Esophagus (tissue), 2 donors: ENCODE data around the gene ABI3BP. TPM values are rescaled to one million over a fixed set of nuclear protein-coding genes. Genes with fewer than 3 reads are reported as not detected.

Experiments
- H3K27ac ChIP-seq, 2 donors: one replicate each; pipeline ENCODE4 v1.5.1; 2013; ENCODE audit warnings: low read depth in 2 of 2, mild to moderate bottlenecking in 2 of 2, inconsistent platforms in 1 of 2, low read length in 1 of 2, moderate library complexity in 1 of 2
- H3K27me3 ChIP-seq, 2 donors: one replicate each; pipeline ENCODE4 v1.6.1; 2013; ENCODE audit warnings: low read length in 2 of 2, control low read depth in 1 of 2, mild to moderate bottlenecking in 1 of 2; ENCODE audit not compliant: insufficient read depth in 2 of 2, control insufficient read depth in 1 of 2
- H3K36me3 ChIP-seq, 2 donors: one replicate each; pipeline ENCODE4 v1.6.1; 2013; ENCODE audit warnings: low read length in 1 of 2; ENCODE audit not compliant: control insufficient read depth in 2 of 2, insufficient read depth in 2 of 2
- H3K4me1 ChIP-seq, 2 donors: one replicate each; pipeline ENCODE4 v1.6.1; 2013; ENCODE audit warnings: low read length in 1 of 2; ENCODE audit not compliant: control insufficient read depth in 2 of 2, insufficient read depth in 2 of 2
- H3K4me3 ChIP-seq, 2 donors: one replicate each; pipeline ENCODE4 v1.5.1; 2013; ENCODE audit warnings: low read length in 2 of 2, mild to moderate bottlenecking in 2 of 2, low read depth in 1 of 2, moderate library complexity in 1 of 2
- H3K9me3 ChIP-seq, 2 donors: one replicate each; pipeline ENCODE4 v1.6.1; 2013; ENCODE audit warnings: mild to moderate bottlenecking in 2 of 2, low read depth in 1 of 2, low read length in 1 of 2, moderate library complexity in 1 of 2; ENCODE audit not compliant: control insufficient read depth in 2 of 2, insufficient read depth in 1 of 2
- WGBS, 2 donors: extraction: QIAGEN DNeasy Blood & Tissue Kit; methylation state at CpG; one replicate each; pipeline ENCODE4 v1.1.7; 2013; 5-methylcytosine and 5-hydroxymethylcytosine counted together
- polyA plus RNA-seq, 2 donors: library from polyadenylated mRNA; stranded (reverse); fragments of 200-250 nt; gene quantifications; one replicate each; pipeline ENCODE4 v1.2.3, GENCODE V29; 2013
- donor health status: healthy with polysubstance abuse.
- donor health status: Bipolar disorder and iron deficiency.

ABI3BP gene
- polyA plus RNA-seq, 2 donors, result 2.1 to 4.0 TPM

DNA sequence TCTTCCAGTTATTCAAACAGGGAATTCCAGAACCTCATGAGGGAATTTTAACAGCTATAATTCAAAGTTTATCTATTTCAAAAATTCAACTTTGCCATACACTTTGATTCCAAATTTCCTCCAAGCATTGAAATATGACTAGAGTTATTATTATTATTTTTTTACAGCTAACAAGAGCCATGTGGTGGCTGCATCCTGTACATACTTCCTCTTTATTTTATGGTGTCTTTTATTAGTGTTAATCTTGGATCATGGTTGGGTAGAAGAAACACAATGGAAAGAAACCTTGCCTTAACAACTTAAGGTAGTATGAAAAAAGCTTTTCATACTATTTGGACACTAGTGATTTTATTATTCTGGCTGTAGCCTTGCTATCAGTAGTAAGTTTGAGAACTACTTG lies 231.3 kb downstream of the ABI3BP start:
- no peak overlapping the region for H3K27ac ChIP-seq
- no peaks in the 10 kb centered on the region for H3K27me3 ChIP-seq
- H3K36me3 ChIP-seq, result peaks cover 0 to 2% of the 10 kb centered on the region in 2 donors
- no peak overlapping the region for H3K4me3 ChIP-seq
- no peaks in the 10 kb centered on the region for H3K9me3 ChIP-seq
- H3K4me1 ChIP-seq, result no peaks in the 10 kb centered on the region

DNA sequence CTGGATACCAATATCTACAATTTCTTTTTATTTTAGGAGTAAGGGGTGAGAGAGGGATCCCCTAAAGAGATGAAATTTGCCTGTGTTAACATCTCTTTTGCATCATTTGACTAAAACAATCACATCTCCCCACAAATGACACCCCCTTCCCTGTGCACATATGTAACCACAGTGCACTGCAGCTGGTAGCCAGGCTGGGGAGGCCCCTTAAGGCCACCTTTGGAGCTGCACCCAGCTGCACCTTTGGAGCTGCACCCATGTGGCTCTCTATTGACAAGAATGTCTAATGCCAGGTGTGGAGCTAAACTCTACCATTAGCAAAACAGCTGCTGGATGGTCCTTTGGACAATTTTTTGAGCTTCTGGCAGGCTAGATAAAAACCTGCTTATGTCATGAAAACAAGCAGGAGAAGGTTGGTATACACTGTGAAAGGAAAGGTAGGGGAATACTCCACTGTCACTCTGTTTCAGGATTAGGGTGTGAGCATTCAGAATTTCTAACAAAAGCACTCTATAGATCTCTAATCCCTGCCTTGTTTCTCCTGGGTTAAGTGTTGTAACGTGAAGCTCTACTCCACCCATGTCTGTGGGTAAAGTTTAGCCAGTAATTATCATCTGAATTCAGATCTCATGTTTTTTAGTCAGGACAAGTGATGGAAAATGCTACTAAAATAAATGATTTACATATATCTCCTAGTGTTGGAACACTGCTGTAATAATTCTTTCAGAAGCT lies 231.8 kb downstream of the ABI3BP start:
- Histone ChIP-seq H3K9me3 (no peaks in the 10 kb centered on the region), H3K4me3 (no peak overlapping the region), H3K4me1 (no peaks in the 10 kb centered on the region), H3K36me3 (peaks cover 0 to 2% of the 10 kb centered on the region in 2 donors), H3K27me3 (no peaks in the 10 kb centered on the region), H3K27ac (no peak overlapping the region)
- 36 to 45% methylated on average over 1 of the region's 1 CpG for WGBS, 2 donors

DNA sequence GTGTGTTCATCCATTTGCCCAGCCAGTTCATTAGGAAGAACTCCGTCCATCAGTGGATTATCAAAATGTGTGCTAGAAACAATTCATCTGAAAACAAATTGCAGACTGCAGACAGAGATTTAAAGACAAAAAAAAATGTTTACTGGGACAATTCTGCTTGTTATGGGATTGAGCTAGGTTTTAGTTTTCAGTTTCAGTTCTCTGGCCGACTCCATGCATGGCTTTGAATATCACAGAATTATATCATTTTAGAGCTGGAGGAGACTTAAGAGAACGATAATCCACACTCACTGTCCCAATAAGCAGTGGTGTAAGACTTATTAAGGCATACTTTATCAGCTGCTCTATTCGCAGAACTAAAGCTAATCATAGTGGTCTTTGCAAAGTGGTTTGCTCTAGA lies 232.8 kb downstream of the ABI3BP start:
- WGBS, 2 donors, result 40 to 53% methylated on average over 4 of the region's 4 CpGs
- no peak overlapping the region for H3K4me3 ChIP-seq
- no peaks in the 10 kb centered on the region for H3K4me1 ChIP-seq
- H3K27ac ChIP-seq, result no peak overlapping the region
- peaks cover 0 to 2% of the 10 kb centered on the region in 2 donors for H3K36me3 ChIP-seq
- no peaks in the 10 kb centered on the region for H3K9me3 ChIP-seq
- H3K27me3 ChIP-seq, result no peaks in the 10 kb centered on the region

DNA sequence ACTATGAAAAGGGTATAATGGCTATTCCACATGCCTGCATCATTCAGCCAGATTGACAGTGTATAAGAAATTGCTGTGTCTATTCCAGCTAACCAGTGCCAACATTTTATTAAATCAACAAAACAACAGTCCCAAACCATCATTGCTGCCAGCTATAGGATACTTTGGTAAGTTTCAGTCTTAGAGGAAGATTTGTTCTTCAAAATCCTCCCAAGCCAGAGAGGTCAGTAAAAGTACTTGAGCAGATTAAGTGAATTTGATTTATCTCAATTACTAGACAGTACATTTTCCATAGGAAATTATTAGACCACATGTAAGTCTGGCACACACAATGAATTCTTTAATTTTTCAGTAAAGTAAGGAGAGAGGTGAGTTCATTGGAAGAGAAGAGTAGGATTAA lies 233.3 kb downstream of the ABI3BP start:
- Histone ChIP-seq H3K36me3 (peaks cover 0 to 2% of the 10 kb centered on the region in 2 donors), H3K27ac (no peak overlapping the region), H3K27me3 (no peaks in the 10 kb centered on the region), H3K4me3 (no peak overlapping the region), H3K4me1 (no peaks in the 10 kb centered on the region), H3K9me3 (no peaks in the 10 kb centered on the region)

DNA sequence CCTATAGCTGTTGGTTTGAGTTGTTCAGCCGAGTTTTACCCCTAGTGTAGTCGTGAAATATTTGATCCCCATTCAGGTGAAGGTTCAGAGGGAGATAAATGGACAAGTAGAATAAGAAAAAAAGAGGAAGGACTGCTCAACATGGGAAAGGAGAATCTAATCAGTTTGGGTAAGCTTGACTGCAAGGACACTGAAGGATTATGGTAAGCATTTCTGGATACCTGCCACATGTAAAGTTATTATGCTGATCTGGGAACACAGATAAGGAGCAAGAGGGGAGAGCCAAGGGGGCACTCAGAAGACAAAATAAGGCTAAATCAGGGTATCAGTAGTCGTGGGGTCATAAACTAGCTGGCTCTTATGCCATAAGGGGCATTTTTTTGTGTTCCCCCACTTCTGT lies 234.1 kb downstream of the ABI3BP start:
- Histone ChIP-seq H3K9me3 (no peaks in the 10 kb centered on the region), H3K27ac (no peak overlapping the region)
- WGBS, 2 donors, result 67 to 71% methylated on average over 3 of the region's 3 CpGs

DNA sequence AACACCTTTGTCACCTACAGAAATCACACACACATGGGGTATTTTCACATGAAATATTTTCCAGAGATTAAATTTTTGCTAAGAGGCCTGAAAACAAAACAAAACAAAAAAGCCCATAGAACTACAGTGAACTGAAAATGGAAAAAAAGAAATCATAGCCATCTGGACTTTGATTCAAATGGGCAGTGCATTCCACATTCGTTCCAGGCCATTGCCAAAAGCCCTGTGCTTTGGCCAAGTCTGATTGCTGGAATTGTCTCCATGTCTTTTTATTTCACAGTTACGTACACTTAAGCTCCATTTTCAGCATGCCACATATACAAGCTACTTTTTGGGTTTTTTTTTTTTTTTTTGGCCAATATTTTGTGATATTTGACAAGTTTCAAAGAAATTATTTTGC lies 236.8 kb downstream of the ABI3BP start:
- Histone ChIP-seq H3K9me3 (no peaks in the 10 kb centered on the region), H3K4me1 (no peaks in the 10 kb centered on the region), H3K36me3 (no peaks in the 10 kb centered on the region), H3K27me3 (no peaks in the 10 kb centered on the region), H3K4me3 (no peak overlapping the region), H3K27ac (no peak overlapping the region)
- WGBS, 2 donors, result 44 to 52% methylated on average over 2 of the region's 2 CpGs

More for the DNA sequence above, 234.1 kb downstream of the ABI3BP start:
- peaks cover 0 to 2% of the 10 kb centered on the region in 2 donors for H3K36me3 ChIP-seq
- no peaks in the 10 kb centered on the region for H3K27me3 ChIP-seq
- no peak overlapping the region for H3K4me3 ChIP-seq
- no peaks in the 10 kb centered on the region for H3K4me1 ChIP-seq

DNA sequence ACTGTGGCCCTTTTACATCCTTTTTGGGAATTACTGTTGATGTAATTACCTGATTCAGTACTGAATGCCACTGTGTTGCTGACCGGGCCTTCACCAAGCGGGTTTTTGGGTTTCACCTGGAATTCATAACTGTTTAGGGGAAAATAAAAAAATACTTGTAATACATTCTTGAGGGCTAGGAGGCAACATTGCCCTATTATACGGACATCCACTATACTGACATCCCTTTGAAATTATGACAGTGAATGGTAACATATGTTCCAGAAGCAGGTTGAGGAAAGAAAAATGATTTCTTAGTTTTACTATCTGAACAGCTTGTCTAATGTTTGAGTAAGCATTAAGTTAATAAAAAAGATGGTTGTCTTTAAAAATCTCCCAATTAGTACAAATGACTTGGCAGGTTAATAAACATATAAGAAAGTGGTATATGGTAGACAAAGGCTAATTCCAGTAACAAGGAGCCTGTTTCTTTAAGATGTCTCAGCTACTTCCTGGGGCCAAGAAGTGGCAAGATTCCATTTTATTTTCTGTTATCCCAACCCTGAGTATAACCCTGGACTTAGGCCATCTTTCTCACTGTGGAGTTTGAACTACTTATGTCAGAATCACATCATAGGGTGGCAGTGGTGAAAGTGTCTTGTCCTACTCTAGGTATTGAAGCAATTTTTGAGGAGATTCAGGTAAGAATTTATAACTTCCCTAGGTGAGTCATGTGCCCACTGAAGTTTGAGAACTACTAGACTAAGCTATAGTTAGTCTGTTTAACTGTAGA lies 238.5 kb downstream of the ABI3BP start:
- Histone ChIP-seq H3K4me3 (no peak overlapping the region), H3K27me3 (no peaks in the 10 kb centered on the region), H3K27ac (peak overlapping the region in 1 of 2 donors; percentile 18), H3K36me3 (no peaks in the 10 kb centered on the region), H3K4me1 (no peaks in the 10 kb centered on the region), H3K9me3 (no peaks in the 10 kb centered on the region)
- 64 to 72% methylated on average over 3 of the region's 3 CpGs for WGBS, 2 donors

DNA sequence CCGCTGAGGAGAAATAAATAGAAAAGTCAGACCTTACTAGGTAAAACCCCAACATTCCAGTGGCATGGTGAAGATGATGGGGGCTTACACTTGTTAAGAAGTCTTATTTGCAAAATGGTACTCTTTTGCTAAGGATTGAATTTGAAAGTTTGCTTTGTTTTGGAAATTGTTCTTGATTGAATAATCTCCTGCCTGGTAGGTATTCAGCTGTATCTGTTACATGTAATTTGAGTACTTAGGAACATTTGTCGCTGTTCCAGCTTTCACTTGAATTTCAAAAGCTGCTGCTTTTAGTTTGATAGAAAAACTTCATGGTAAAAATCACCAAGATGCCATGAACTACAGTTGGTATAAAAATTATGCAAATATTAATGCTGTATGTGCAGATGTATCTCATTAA lies 239.4 kb downstream of the ABI3BP start:
- H3K27me3 ChIP-seq, result no peaks in the 10 kb centered on the region
- H3K4me1 ChIP-seq, result no peaks in the 10 kb centered on the region
- H3K9me3 ChIP-seq, result no peaks in the 10 kb centered on the region
- 88 to 93% methylated on average over 2 of the region's 2 CpGs for WGBS, 2 donors
- no peak overlapping the region for H3K4me3 ChIP-seq
- no peak overlapping the region for H3K27ac ChIP-seq
- no peaks in the 10 kb centered on the region for H3K36me3 ChIP-seq

DNA sequence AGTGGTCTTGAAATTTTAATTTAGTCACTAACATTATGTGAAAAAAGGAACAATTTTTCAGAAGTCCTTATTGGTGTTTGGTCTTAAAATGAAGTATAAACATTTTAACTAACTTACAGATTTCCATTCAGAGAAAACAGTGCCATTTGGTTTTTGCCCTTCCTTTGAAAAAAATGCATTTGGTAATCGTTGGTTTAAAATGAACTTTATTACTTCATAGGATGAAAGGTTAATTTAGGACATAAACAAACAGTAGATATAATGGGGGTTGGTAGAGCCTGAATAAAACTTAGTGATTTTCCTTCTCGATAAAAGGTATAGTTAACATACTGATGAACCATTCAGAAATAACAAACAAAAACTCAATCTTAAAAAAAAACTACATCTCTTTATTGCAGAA lies 244.3 kb downstream of the ABI3BP start:
- Histone ChIP-seq H3K4me3 (no peak overlapping the region), H3K4me1 (no peaks in the 10 kb centered on the region), H3K36me3 (peaks cover 0 to 5% of the 10 kb centered on the region in 2 donors), H3K27ac (no peak overlapping the region), H3K27me3 (no peaks in the 10 kb centered on the region), H3K9me3 (no peaks in the 10 kb centered on the region)
- WGBS, 2 donors, result 64 to 69% methylated on average over 2 of the region's 2 CpGs

DNA sequence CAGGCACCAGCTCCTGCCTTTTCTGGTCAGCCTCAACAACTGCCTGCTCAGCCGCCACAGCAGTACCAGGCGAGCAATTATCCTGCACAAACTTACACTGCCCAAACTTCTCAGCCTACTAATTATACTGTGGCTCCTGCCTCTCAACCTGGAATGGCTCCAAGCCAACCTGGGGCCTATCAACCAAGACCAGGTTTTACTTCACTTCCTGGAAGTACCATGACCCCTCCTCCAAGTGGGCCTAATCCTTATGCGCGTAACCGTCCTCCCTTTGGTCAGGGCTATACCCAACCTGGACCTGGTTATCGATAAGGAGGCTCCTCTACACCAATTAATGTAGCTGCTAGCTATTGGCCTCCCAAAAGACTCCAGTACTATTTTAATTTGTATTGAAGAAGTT lies 245.0 kb downstream of the ABI3BP start:
- H3K36me3 ChIP-seq, result peaks cover 0 to 5% of the 10 kb centered on the region in 2 donors
- 97 to 98% methylated on average over 6 of the region's 6 CpGs for WGBS, 2 donors
- no peak overlapping the region for H3K27ac ChIP-seq

More for the DNA sequence above, 245.0 kb downstream of the ABI3BP start:
- no peaks in the 10 kb centered on the region for H3K9me3 ChIP-seq
- H3K27me3 ChIP-seq, result no peaks in the 10 kb centered on the region
- H3K4me3 ChIP-seq, result no peak overlapping the region
- H3K4me1 ChIP-seq, result no peaks in the 10 kb centered on the region
